OCI-LY3 (cell line): ENCODE results near the gene ST6GALNAC1.
A peak's percentile ranks its signal among the peaks of the same experiment; 100 is the strongest.
"Not testable (repeated sequence)": the region's sequence is repeated elsewhere in the genome, so short reads cannot be mapped to it uniquely, and the experiment has no call there.

Experiments used
- H2AFZ ChIP-seq: fragments of 200-600, 300-600 bp; shearing (Covaris generic); 2 replicates; pipeline ENCODE4 v1.6.0; 2014; ENCODE audit warnings: antibody characterized with exemption, low read depth, low read length
- H3K27ac ChIP-seq: fragments of 200-600, 300-600 bp; sonication (generic); 2 replicates; pipeline ENCODE4 v1.5.1; 2014; ENCODE audit warnings: mild to moderate bottlenecking, low read length, moderate library complexity, mixed read lengths
- H3K27me3 ChIP-seq: fragments of 200-600, 300-600 bp; sonication (generic); 2 replicates; pipeline ENCODE4 v1.6.1; 2014; ENCODE audit warnings: low read depth, low read length, mixed read lengths
- H3K36me3 ChIP-seq: fragments of 200-600, 300-600 bp; sonication (generic); replicated peaks from 2 replicates; pipeline ENCODE3; 2014; ENCODE audit warnings: low read depth, low read length, mixed read lengths
- H3K4me1 ChIP-seq: fragments of 300-600, 200-600 bp; sonication (generic); 2 replicates; pipeline ENCODE4 v1.6.1; 2014; ENCODE audit warnings: low read length, mixed read lengths
- H3K4me2 ChIP-seq: fragments of 200-600, 300-600 bp; sonication (generic); 2 replicates; pipeline ENCODE4 v1.6.1; 2014; ENCODE audit warnings: low read length, mixed read lengths
- H3K4me3 ChIP-seq: fragments of 300-600, 200-600 bp; sonication (generic); 2 replicates; pipeline ENCODE4 v1.5.1; 2014; ENCODE audit warnings: antibody characterized with exemption, mild to moderate bottlenecking, low read length, moderate library complexity
- H3K79me2 ChIP-seq: fragments of 300-600, 200-600 bp; shearing (Covaris generic); 2 replicates; pipeline ENCODE4 v1.6.1; 2014; ENCODE audit warnings: mild to moderate bottlenecking, low read length, mixed read lengths
- H3K9ac ChIP-seq: fragments of 300-600, 200-600 bp; shearing (Covaris generic); 2 replicates; pipeline ENCODE4 v1.6.0; 2014; ENCODE audit warnings: mild to moderate bottlenecking, low read length, moderate library complexity
- H3K9me3 ChIP-seq: fragments of 200-600, 300-600 bp; shearing (Covaris generic); 2 replicates; pipeline ENCODE4 v1.6.1; 2014; ENCODE audit warnings: low read length, mixed read lengths; ENCODE audit not compliant: insufficient read depth
- H4K20me1 ChIP-seq: fragments of 200-600, 300-600 bp; sonication (generic); 2 replicates; pipeline ENCODE4 v1.6.1; 2016; ENCODE audit warnings: low read length, mixed read lengths; ENCODE audit not compliant: insufficient read depth
- EZH2phosphoT487 ChIP-seq: fragments of 200-600 bp; shearing (Covaris generic); IDR thresholded peaks from 2 replicates; pipeline ENCODE4 v1.6.1; 2018; ENCODE audit warnings: antibody characterized with exemption, mixed run types, low read depth
- TF ChIP-seq, protein P1 (sequence below): fragments of 200-600, 300-600 bp; sonication (generic); IDR thresholded peaks from 2 replicates; pipeline ENCODE4 v1.5.1; 2014; ENCODE audit warnings: antibody characterized with exemption, low read length, low read depth

Gene ST6GALNAC1

DNA sequence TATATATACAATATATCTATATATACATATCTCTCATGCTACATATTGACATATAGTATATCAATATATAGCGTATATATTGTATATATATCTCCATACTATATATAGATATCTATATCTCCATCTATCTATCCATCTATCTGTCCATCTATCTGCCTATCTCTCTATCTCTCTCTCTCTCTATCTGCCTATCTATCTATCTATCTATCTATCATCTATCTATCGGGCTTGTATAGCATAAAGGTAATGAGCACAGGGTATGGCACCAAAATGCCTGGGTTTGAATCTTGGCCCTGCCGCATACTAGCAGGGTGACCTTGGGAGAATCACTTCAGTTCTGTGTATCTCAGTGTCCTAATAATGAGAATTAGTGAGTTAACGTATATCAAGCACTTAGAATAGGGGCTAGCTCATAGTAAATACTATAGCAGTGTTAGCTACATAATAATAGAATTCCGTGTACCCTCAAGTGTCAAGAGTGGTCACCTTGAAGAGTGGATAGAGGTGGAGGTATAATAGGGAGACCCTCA is 1.5 kb downstream of the ST6GALNAC1 start:
- Histone ChIP-seq H3K36me3 (no peaks in the 10 kb centered on the region), H3K4me1 (peaks cover 16% of the 10 kb centered on the region), H4K20me1 (no peaks in the 10 kb centered on the region), H3K27ac (no peak overlapping the region), H3K27me3 (peaks cover 34% of the 10 kb centered on the region), H3K4me2 (no peak overlapping the region), H3K4me3 (no peak overlapping the region), H3K9ac (no peak overlapping the region), H3K9me3 (no peaks in the 10 kb centered on the region), H3K79me2 (no peaks in the 10 kb centered on the region), H2AFZ (no peak overlapping the region)
- TF ChIP-seq EZH2phosphoT487, result no peak
- TF ChIP-seq, protein P1, sequence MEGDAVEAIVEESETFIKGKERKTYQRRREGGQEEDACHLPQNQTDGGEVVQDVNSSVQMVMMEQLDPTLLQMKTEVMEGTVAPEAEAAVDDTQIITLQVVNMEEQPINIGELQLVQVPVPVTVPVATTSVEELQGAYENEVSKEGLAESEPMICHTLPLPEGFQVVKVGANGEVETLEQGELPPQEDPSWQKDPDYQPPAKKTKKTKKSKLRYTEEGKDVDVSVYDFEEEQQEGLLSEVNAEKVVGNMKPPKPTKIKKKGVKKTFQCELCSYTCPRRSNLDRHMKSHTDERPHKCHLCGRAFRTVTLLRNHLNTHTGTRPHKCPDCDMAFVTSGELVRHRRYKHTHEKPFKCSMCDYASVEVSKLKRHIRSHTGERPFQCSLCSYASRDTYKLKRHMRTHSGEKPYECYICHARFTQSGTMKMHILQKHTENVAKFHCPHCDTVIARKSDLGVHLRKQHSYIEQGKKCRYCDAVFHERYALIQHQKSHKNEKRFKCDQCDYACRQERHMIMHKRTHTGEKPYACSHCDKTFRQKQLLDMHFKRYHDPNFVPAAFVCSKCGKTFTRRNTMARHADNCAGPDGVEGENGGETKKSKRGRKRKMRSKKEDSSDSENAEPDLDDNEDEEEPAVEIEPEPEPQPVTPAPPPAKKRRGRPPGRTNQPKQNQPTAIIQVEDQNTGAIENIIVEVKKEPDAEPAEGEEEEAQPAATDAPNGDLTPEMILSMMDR, result no peak

DNA sequence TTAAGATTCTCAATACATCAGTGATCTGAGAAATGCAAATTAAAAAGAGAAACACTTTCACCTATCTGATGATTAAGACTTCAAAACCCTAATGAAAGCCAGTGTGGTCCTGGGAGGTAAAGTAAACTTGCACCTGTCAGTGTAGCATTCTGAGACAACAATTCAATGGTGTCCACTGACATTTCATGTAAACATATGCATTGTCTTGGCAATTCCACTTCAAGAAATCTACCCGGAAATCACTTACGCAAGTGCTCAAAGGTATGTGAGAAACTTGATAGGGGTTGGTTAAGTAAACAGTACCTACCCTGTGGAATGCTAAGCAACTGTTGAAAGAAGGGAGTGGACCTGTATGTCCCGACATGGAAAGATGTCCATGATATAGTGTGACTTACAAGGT is 2.1 kb downstream of the ST6GALNAC1 start:
- no peak overlapping the region for H3K9ac ChIP-seq
- H3K4me1 ChIP-seq, result peaks cover 16% of the 10 kb centered on the region
- H4K20me1 ChIP-seq, result no peaks in the 10 kb centered on the region
- TF ChIP-seq, protein P1, result no peak
- TF ChIP-seq EZH2phosphoT487, result no peak
- no peak overlapping the region for H2AFZ ChIP-seq
- no peaks in the 10 kb centered on the region for H3K79me2 ChIP-seq
- peaks cover 34% of the 10 kb centered on the region for H3K27me3 ChIP-seq
- peak overlapping the region; percentile 45 for H3K4me2 ChIP-seq
- H3K27ac ChIP-seq, result no peak overlapping the region
- no peak overlapping the region for H3K4me3 ChIP-seq
- no peaks in the 10 kb centered on the region for H3K36me3 ChIP-seq
- H3K9me3 ChIP-seq, result no peaks in the 10 kb centered on the region

DNA sequence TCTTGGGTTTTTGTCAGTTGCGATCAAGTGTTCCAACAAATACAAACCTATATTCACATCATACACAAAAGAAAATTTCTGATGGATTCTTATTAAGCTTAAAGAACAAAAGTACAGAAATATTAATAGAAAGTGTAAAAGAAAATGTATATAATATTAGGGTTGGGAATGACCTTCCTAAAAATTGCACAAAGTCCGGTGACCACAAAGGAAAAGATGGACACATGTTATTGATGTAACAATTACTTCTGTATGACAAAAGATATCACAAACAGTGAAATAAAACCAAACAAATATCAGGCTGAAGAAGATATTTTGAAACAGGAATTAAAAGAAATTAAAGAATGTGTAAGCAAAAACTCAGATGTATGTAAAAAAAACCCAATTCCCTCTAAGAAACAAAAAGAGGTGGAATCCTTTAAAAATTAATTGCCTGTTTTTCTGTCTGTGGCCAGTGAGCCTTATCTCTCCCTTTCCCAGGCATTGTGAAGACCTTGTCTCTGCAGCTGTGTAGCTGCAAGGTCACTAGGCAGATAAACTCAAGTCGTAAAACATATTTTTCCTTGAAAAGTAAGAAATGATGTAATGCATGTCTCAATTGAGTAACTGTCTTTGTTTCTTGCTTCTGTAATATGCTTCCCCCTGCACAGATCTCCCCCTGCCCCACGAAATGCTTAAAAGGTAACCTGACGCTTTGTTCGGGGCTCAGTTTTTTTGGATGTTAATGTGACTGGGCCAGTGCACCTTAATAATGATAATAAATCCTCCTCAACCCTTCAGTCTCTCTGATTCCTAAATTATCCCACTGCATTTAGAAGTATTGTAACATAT is 2.8 kb downstream of the ST6GALNAC1 start:
- no peaks in the 10 kb centered on the region for H3K9me3 ChIP-seq
- no peaks in the 10 kb centered on the region for H3K36me3 ChIP-seq
- no peak overlapping the region for H3K27ac ChIP-seq
- no peak overlapping the region for H2AFZ ChIP-seq
- no peaks in the 10 kb centered on the region for H4K20me1 ChIP-seq
- peak overlapping the region; percentile 12; the same call in 1 of the 2 replicates for H3K4me3 ChIP-seq
- H3K4me2 ChIP-seq, result peak overlapping the region; percentile 45
- no peak overlapping the region for H3K9ac ChIP-seq
- no peak for TF ChIP-seq EZH2phosphoT487
- no peaks in the 10 kb centered on the region for H3K79me2 ChIP-seq
- H3K27me3 ChIP-seq, result peaks cover 39% of the 10 kb centered on the region
- peaks cover 16% of the 10 kb centered on the region for H3K4me1 ChIP-seq

DNA sequence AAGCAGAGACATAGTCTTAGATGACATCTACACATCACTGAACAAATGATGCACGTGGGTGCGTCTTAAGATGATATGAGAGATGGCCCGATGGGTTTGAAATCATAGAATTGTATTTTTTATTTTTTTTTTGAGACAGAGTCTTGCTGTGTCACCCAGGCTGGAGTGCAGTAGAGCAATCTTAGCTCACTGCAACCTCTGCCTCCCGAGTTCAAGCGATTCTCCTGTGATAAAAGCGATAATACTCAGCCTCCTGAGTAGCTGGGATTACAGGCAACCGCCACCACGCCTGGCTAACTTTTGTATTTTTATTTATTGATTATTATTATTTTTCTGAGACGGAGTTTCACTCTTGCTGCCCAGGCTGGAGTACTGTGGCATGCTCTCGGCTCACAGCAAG is 5.3 kb downstream of the ST6GALNAC1 start:
- Histone ChIP-seq H3K4me3 (no peak overlapping the region), H3K27ac (no peak overlapping the region), H3K27me3 (peaks cover 41% of the 10 kb centered on the region), H4K20me1 (no peaks in the 10 kb centered on the region), H3K36me3 (no peaks in the 10 kb centered on the region), H3K79me2 (no peaks in the 10 kb centered on the region), H3K9me3 (no peaks in the 10 kb centered on the region), H3K4me1 (peaks cover 16% of the 10 kb centered on the region), H3K4me2 (no peak overlapping the region), H3K9ac (no peak overlapping the region), H2AFZ (no peak overlapping the region)
- TF ChIP-seq, protein P1, result no peak
- no peak for TF ChIP-seq EZH2phosphoT487

DNA sequence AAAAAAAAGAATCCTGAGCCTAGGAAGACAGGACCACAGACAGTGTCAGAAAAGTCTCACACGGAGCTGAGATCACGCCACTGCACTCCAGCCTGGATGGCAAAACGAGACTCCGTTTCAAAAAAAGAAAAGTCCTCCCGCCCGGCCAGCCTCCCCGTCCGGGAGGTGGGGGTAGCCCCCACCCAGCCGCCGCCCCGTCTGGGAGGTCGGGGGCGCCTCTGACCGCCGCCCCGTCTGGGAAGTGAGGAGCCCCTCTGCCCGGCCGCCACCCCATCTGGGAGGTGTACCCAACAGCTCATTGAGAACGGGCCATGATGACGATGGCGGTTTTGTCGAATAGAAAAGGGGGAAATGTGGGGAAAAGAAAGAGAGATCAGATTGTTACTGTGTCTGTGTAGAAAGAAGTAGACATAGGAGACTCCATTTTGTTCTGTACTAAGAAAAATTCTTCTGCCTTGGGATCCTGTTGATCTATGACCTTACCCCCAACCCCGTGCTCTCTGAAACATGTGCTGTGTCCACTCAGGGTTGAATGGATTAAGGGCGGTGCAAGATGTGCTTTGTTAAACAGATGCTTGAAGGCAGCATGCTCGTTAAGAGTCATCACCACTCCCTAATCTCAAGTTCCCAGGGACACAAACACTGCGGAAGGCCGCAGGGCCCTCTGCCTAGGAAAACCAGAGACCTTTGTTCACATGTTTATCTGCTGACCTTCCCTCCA is 6.9 kb downstream of the ST6GALNAC1 start:
- Histone ChIP-seq H3K27me3 (peaks cover 32% of the 10 kb centered on the region), H3K4me1 (peaks cover 15% of the 10 kb centered on the region)
- not testable (repeated sequence) for H3K9me3 ChIP-seq, H4K20me1 ChIP-seq, H2AFZ ChIP-seq, H3K4me2 ChIP-seq, H3K27ac ChIP-seq, H3K4me3 ChIP-seq, H3K79me2 ChIP-seq, H3K36me3 ChIP-seq, H3K9ac ChIP-seq
